Loucy (cell line): ENCODE results near the gene CCDC3.

Experiments used
- H2AFZ ChIP-seq: fragments of 200-600 bp; sonication (generic); 2 replicates; pipeline ENCODE4 v1.6.0; 2016; ENCODE audit warnings: antibody characterized with exemption, mild to moderate bottlenecking, low read length, moderate library complexity
- H3F3A ChIP-seq: fragments of 200-600 bp; 2 replicates; pipeline ENCODE4 v1.6.0; 2016; ENCODE audit warnings: antibody characterized with exemption, low read depth, mild to moderate bottlenecking
- H3K27me3 ChIP-seq: fragments of 200-600 bp; sonication (generic); 2 replicates; pipeline ENCODE4 v1.6.1; 2014; ENCODE audit warnings: low read length, mild to moderate bottlenecking; ENCODE audit not compliant: insufficient read depth, poor library complexity, severe bottlenecking
- H3K36me3 ChIP-seq: fragments of 200-600 bp; sonication (generic); 2 replicates; pipeline ENCODE4 v1.6.1; 2016; ENCODE audit warnings: low read length; ENCODE audit not compliant: insufficient read depth
- H3K4me1 ChIP-seq: fragments of 200-600 bp; sonication (generic); 2 replicates; pipeline ENCODE4 v1.5.1; 2014; ENCODE audit warnings: low read length, mild to moderate bottlenecking; ENCODE audit not compliant: insufficient read depth, poor library complexity, severe bottlenecking
- H3K4me2 ChIP-seq: fragments of 200-600 bp; sonication (generic); 2 replicates; pipeline ENCODE4 v1.6.0; 2014; ENCODE audit warnings: antibody characterized with exemption, low read length, low read depth, mild to moderate bottlenecking; ENCODE audit not compliant: poor library complexity, severe bottlenecking
- H3K4me3 ChIP-seq: fragments of 200-600 bp; sonication (generic); 2 replicates; pipeline ENCODE4 v1.5.1; 2014; ENCODE audit warnings: low read length, mild to moderate bottlenecking, mixed read lengths; ENCODE audit not compliant: poor library complexity, severe bottlenecking
- H3K79me2 ChIP-seq: fragments of 200-600 bp; sonication (generic); 2 replicates; pipeline ENCODE4 v1.6.1; 2014; ENCODE audit warnings: low read length; ENCODE audit not compliant: insufficient read depth
- H3K9ac ChIP-seq: fragments of 200-600 bp; sonication (generic); 2 replicates; pipeline ENCODE4 v1.6.0; 2014; ENCODE audit warnings: mild to moderate bottlenecking, low read depth, low read length, moderate library complexity; ENCODE audit not compliant: poor library complexity, severe bottlenecking
- H3K9me2 ChIP-seq: fragments of 200-600 bp; sonication (generic); replicated peaks from 2 replicates; pipeline ENCODE4 v1.6.1; 2016; ENCODE audit warnings: low read depth, low read length, mixed read lengths
- H3K9me3 ChIP-seq: fragments of 200-600 bp; sonication (generic); 2 replicates; pipeline ENCODE4 v1.6.1; 2014; ENCODE audit warnings: mild to moderate bottlenecking, antibody characterized with exemption, low read length, low read depth; ENCODE audit not compliant: insufficient read depth
- H4K20me1 ChIP-seq: fragments of 200-600 bp; sonication (generic); 2 replicates; pipeline ENCODE4 v1.6.0; 2014; ENCODE audit warnings: antibody characterized with exemption, low read length, mild to moderate bottlenecking; ENCODE audit not compliant: insufficient read depth, poor library complexity, severe bottlenecking
- CTCF ChIP-seq: fragments of 200-600 bp; sonication (generic); conservative IDR thresholded peaks from 2 replicates; pipeline ENCODE4 v1.5.1; 2014; ENCODE audit warnings: mild to moderate bottlenecking, antibody characterized with exemption, low read length
- EZH2phosphoT487 ChIP-seq: fragments of 200-600 bp; IDR thresholded peaks from 2 replicates; pipeline ENCODE4 v1.6.1; 2018; ENCODE audit warnings: antibody characterized with exemption, mild to moderate bottlenecking, moderate library complexity, borderline replicate concordance

The CCDC3 gene

GRCh38 chr10:12862459-12862858, 139.1 kb downstream of the CCDC3 start:
- Histone ChIP-seq H3K4me1 (no peaks in the 10 kb centered on the region), H3K4me3 (no peak overlapping the region), H3K4me2 (no peak overlapping the region), H3K27me3 (no peaks in the 10 kb centered on the region), H3K9me2 (no peaks in the 10 kb centered on the region), H4K20me1 (no peaks in the 10 kb centered on the region), H3K36me3 (no peaks in the 10 kb centered on the region), H2AFZ (no peak overlapping the region), H3K79me2 (no peaks in the 10 kb centered on the region), H3F3A (no peaks in the 10 kb centered on the region), H3K9ac (no peak overlapping the region), H3K9me3 (no peaks in the 10 kb centered on the region)
- TF ChIP-seq CTCF (no peak), EZH2phosphoT487 (no peak)

- no peaks in the 10 kb centered on the region for H3K9me3 ChIP-seq
- no peaks in the 10 kb centered on the region for H4K20me1 ChIP-seq
- no peaks in the 10 kb centered on the region for H3F3A ChIP-seq
- no peaks in the 10 kb centered on the region for H3K4me1 ChIP-seq
- no peak for TF ChIP-seq EZH2phosphoT487
- no peak for TF ChIP-seq CTCF
- H3K9me2 ChIP-seq: no peaks in the 10 kb centered on the region
- H3K4me3 ChIP-seq: no peak overlapping the region
- H3K79me2 ChIP-seq: no peaks in the 10 kb centered on the region
- no peak overlapping the region for H2AFZ ChIP-seq
- H3K9ac ChIP-seq: no peak overlapping the region
- H3K36me3 ChIP-seq: no peaks in the 10 kb centered on the region
- H3K27me3 ChIP-seq: no peaks in the 10 kb centered on the region
- H3K4me2 ChIP-seq: no peak overlapping the region
These were observed 146.5 kb downstream of the CCDC3 start for GRCh38 chr10:12854988-12855387.

- H3K4me2 ChIP-seq: no peak overlapping the region
These were observed 148.8 kb downstream of the CCDC3 start for GRCh38 chr10:12852687-12853086.

More at GRCh38 chr10:12852687-12853086, 148.8 kb downstream of the CCDC3 start:
- TF ChIP-seq CTCF (no peak), EZH2phosphoT487 (no peak)
- Histone ChIP-seq H3K79me2 (no peaks in the 10 kb centered on the region), H3K36me3 (no peaks in the 10 kb centered on the region), H4K20me1 (no peaks in the 10 kb centered on the region), H3K4me1 (no peaks in the 10 kb centered on the region), H3K27me3 (no peaks in the 10 kb centered on the region), H3K9me2 (no peaks in the 10 kb centered on the region), H3K4me3 (no peak overlapping the region), H3K9me3 (no peaks in the 10 kb centered on the region), H3K9ac (no peak overlapping the region), H2AFZ (no peak overlapping the region), H3F3A (no peaks in the 10 kb centered on the region)
